Measurements from ENCODE around the gene TBCD.

DNA sequence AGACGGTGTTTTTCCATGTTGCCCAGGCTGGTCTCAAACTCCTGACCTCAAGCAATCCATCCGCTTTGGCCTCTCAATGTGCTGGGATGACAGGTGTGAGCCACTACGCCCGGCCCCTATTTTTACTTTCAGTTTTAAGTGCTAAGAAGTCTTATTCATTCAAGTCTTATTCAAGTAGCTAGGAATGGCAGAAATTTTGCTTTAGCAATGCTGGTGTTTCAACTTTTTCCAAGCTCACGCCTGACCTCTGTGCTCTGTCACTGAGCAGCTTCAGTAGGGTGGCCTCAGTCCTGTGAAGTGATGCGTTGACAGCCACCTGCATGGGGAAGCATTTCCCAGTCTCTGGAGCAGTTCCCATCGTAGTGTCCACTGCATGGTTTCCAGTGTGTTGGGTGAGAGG is 75.1 kb downstream of the TBCD start:
- TF ChIP-seq, protein P1, sequence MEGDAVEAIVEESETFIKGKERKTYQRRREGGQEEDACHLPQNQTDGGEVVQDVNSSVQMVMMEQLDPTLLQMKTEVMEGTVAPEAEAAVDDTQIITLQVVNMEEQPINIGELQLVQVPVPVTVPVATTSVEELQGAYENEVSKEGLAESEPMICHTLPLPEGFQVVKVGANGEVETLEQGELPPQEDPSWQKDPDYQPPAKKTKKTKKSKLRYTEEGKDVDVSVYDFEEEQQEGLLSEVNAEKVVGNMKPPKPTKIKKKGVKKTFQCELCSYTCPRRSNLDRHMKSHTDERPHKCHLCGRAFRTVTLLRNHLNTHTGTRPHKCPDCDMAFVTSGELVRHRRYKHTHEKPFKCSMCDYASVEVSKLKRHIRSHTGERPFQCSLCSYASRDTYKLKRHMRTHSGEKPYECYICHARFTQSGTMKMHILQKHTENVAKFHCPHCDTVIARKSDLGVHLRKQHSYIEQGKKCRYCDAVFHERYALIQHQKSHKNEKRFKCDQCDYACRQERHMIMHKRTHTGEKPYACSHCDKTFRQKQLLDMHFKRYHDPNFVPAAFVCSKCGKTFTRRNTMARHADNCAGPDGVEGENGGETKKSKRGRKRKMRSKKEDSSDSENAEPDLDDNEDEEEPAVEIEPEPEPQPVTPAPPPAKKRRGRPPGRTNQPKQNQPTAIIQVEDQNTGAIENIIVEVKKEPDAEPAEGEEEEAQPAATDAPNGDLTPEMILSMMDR (IDR thresholded peaks at IDR 0.05; ENCODE audit: insufficient read depth, low read length, poor library complexity, severe bottlenecking) = no peak
- no peak for TF ChIP-seq EZH2phosphoT487 (conservative IDR thresholded peaks at IDR 0.05; ENCODE audit: low read length)
